ENCODE measurements around the gene PDXDC1. TPM values are rescaled to one million over a fixed set of nuclear protein-coding genes. Genes with fewer than 3 reads are reported as not detected.
"Not testable (repeated sequence)": the region's sequence is repeated elsewhere in the genome, so short reads cannot be mapped to it uniquely, and the experiment has no call there.

Gene PDXDC1
- total RNA-seq, 1 experiment from 2014 or later = 94.3 TPM

DNA sequence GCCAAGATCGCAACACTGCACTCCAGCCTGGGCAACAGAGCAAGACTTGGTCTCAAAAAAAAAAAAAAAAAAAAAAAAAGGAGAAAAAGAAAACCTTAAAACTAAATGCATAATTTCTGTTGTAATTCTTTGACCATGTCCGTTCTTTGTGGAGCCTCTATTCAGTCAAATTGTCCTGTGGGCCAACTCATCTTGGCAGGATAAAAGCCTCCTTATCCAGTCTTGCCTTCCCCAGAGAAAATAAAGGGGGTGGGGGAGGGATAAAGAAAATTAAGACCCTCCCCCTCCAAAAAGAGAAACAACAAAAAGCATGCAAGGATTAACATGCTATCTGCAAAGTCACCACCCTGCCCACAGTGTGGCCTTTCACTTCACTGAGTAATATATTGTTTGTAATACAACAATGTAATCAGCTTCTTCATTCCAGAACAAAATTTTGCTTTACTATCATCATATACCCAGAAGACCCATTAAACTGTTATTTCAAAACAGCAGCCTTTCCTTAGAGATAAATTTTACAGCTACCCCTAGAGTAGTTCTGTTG lies 124.6 kb downstream of the PDXDC1 start:
- H3K27me3 ChIP-seq (ENCODE audit: insufficient read depth, low read length); H3K27ac ChIP-seq (ENCODE audit: low read depth, low read length); RAD21 ChIA-PET (ENCODE audit: low non-redundant PET in 1 of 2, low total read pairs in 2 of 2, uncharacterized antibody in 2 of 2, unreplicated experiment in 2 of 2); H3K36me3 ChIP-seq (ENCODE audit: control insufficient read depth in 1 of 2, insufficient read depth in 2 of 2, low read length in 2 of 2); intact Hi-C loops (cut with micrococcal nuclease); CTCF ChIA-PET; H3K79me2 ChIP-seq (ENCODE audit: insufficient read depth, low read length); ATAC-seq; BruUV-seq (replicated peaks); H3K9me2 ChIP-seq (ENCODE audit: insufficient read depth); H3K4me2 ChIP-seq (ENCODE audit: low read length); DNase-seq (ENCODE audit: low read depth, low spot score); H2AFZ ChIP-seq (ENCODE audit: low read depth, low read length, poor library complexity, severe bottlenecking); H3K4me3 ChIP-seq (replicated peaks in 1 of 2; ENCODE audit: low read depth in 1 of 2, low read length in 2 of 2); H3K9me3 ChIP-seq (ENCODE audit: control insufficient read depth in 1 of 2, insufficient read depth in 1 of 2, low read depth in 1 of 2, low read length in 2 of 2); H3K4me1 ChIP-seq (ENCODE audit: control insufficient read depth in 1 of 2, insufficient read depth in 2 of 2, low read length in 2 of 2); POLR2A ChIA-PET; H4K20me1 ChIP-seq (ENCODE audit: insufficient read depth); H3K9ac ChIP-seq (ENCODE audit: low read length): not testable (repeated sequence)

DNA sequence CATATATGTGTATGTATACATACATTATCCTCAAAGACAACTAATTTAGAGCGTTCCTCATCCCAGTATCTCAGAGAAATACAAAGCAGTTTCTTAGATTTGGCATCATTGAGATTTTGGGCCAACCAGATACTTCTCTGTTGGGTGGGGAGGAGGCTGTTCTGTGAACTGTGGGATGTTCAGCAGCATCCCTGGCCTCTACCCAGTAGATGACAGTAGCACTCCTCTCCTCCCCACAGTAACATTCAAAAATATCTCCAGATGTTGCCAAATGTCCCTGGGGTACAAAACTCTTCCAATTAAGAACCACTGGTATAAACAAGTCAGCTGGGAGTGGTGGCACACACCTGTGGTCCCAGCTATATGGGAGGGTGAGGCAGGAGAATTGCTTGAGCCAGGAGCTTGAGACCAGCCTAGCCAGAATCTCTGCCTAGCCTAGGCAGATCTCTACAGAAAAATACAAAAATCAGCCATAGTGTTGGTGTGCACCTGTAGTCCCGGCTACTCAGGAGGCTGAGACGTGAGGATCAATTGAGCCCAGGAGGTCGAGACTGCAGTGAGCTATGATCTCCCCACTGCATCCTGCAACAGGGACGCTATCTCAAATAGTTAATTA lies 125.7 kb downstream of the PDXDC1 start:
- H3K27ac ChIP-seq (ENCODE audit: low read depth, low read length); ATAC-seq; H4K20me1 ChIP-seq (ENCODE audit: insufficient read depth); BruUV-seq (replicated peaks); intact Hi-C loops (cut with micrococcal nuclease); H3K36me3 ChIP-seq (ENCODE audit: control insufficient read depth in 1 of 2, insufficient read depth in 2 of 2, low read length in 2 of 2); DNase-seq (ENCODE audit: low read depth, low spot score); H3K4me1 ChIP-seq (ENCODE audit: control insufficient read depth in 1 of 2, insufficient read depth in 2 of 2, low read length in 2 of 2); H3K9me3 ChIP-seq (ENCODE audit: control insufficient read depth in 1 of 2, insufficient read depth in 1 of 2, low read depth in 1 of 2, low read length in 2 of 2); H3K9ac ChIP-seq (ENCODE audit: low read length); CTCF ChIA-PET; H3K9me2 ChIP-seq (ENCODE audit: insufficient read depth); H3K4me2 ChIP-seq (ENCODE audit: low read length); RAD21 ChIA-PET (ENCODE audit: low non-redundant PET in 1 of 2, low total read pairs in 2 of 2, uncharacterized antibody in 2 of 2, unreplicated experiment in 2 of 2); POLR2A ChIA-PET; H2AFZ ChIP-seq (ENCODE audit: low read depth, low read length, poor library complexity, severe bottlenecking); H3K79me2 ChIP-seq (ENCODE audit: insufficient read depth, low read length); H3K4me3 ChIP-seq (replicated peaks in 1 of 2; ENCODE audit: low read depth in 1 of 2, low read length in 2 of 2); H3K27me3 ChIP-seq (ENCODE audit: insufficient read depth, low read length): not testable (repeated sequence)

DNA sequence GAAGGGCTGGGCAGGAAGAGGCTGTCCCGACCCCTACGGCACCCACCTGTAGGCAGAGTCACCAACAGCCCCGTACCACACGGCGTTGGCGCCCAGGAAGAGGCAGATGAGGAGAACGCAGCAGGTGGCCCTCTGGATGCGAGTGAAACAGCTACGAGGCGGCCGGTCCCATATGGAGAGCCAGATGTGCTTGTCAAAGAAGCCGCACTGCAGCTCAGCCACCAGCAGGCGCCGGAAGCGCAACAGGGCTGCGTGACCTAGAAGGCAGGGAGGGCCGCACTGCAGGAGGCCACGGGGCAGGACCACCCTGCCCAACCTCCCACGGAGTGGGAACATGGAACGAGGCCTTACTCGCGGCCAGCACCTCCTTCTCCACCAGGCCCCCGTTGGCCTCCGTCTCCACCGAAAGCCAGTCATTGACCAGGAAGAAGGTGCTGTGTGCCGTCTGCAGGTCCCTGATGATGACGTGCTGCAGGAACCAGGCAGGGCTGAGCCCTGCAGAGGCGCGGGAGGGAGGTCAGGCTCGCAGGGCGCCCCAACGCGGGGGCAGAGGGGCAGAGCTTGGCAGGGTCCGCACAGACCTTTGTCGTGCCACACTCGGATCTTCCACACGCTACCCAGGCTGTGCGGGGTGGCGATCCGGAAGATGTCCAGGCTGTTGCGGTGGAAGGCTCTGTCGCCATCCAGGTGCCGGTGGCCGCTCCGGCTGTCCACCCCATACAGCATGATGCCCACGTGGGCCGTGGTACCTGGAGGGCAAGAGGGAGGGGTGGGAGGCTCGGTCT lies 153.0 kb downstream of the PDXDC1 start:
- CTCF ChIA-PET; RAD21 ChIA-PET (ENCODE audit: low non-redundant PET in 1 of 2, low total read pairs in 2 of 2, uncharacterized antibody in 2 of 2, unreplicated experiment in 2 of 2); H3K79me2 ChIP-seq (ENCODE audit: insufficient read depth, low read length); intact Hi-C loops (cut with micrococcal nuclease); H3K9ac ChIP-seq (ENCODE audit: low read length); H3K4me3 ChIP-seq (replicated peaks in 1 of 2; ENCODE audit: low read depth in 1 of 2, low read length in 2 of 2); H4K20me1 ChIP-seq (ENCODE audit: insufficient read depth); H3K36me3 ChIP-seq (ENCODE audit: control insufficient read depth in 1 of 2, insufficient read depth in 2 of 2, low read length in 2 of 2); H3K4me1 ChIP-seq (ENCODE audit: control insufficient read depth in 1 of 2, insufficient read depth in 2 of 2, low read length in 2 of 2); H3K4me2 ChIP-seq (ENCODE audit: low read length); H3K9me2 ChIP-seq (ENCODE audit: insufficient read depth); H3K27me3 ChIP-seq (ENCODE audit: insufficient read depth, low read length); ATAC-seq; H3K27ac ChIP-seq (ENCODE audit: low read depth, low read length); H3K9me3 ChIP-seq (ENCODE audit: control insufficient read depth in 1 of 2, insufficient read depth in 1 of 2, low read depth in 1 of 2, low read length in 2 of 2); POLR2A ChIA-PET; BruUV-seq (replicated peaks); DNase-seq (ENCODE audit: low read depth, low spot score); H2AFZ ChIP-seq (ENCODE audit: low read depth, low read length, poor library complexity, severe bottlenecking): not testable (repeated sequence)

DNA sequence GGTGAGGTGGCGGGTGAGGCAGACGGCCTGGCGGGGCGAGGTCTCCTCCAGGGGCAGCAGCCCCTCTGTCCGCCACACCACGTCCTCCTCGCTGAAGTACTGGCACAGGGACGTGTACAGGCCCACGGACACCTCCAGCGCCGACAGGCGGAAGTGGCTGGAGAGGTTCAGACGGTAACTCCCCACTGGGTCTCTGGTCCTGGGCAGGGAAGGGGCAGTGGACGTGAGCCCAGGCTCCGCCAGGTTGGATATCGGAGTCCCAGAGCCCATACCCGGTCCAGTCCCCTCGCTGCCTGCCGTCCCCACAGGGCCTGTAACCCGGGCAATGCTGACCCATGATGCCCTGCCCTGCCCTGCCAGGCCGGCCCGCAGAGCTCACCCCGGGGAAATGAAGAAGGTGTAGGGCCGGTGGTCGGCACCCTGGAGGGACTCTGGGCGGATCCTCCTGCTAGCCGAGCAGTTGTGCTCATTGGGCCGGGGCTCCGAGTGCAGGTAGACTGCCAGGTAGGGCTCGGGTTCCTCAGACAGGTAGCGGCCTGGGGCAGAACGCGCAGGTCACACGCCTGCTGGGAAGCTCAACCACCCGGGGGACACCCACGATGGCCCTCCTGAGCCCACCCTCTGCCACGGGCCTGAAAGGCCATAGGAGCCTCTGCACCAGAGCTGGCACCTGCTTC lies 155.6 kb downstream of the PDXDC1 start:
- intact Hi-C loops (cut with micrococcal nuclease); CTCF ChIA-PET; POLR2A ChIA-PET: not testable (repeated sequence)

More for the DNA sequence above, 155.6 kb downstream of the PDXDC1 start:
- H3K27me3 ChIP-seq (ENCODE audit: insufficient read depth, low read length); DNase-seq (ENCODE audit: low read depth, low spot score); H3K36me3 ChIP-seq (ENCODE audit: control insufficient read depth in 1 of 2, insufficient read depth in 2 of 2, low read length in 2 of 2); H3K4me3 ChIP-seq (replicated peaks in 1 of 2; ENCODE audit: low read depth in 1 of 2, low read length in 2 of 2); H4K20me1 ChIP-seq (ENCODE audit: insufficient read depth); H3K9me2 ChIP-seq (ENCODE audit: insufficient read depth); ATAC-seq; H3K79me2 ChIP-seq (ENCODE audit: insufficient read depth, low read length); H3K4me1 ChIP-seq (ENCODE audit: control insufficient read depth in 1 of 2, insufficient read depth in 2 of 2, low read length in 2 of 2); H2AFZ ChIP-seq (ENCODE audit: low read depth, low read length, poor library complexity, severe bottlenecking); RAD21 ChIA-PET (ENCODE audit: low non-redundant PET in 1 of 2, low total read pairs in 2 of 2, uncharacterized antibody in 2 of 2, unreplicated experiment in 2 of 2); H3K27ac ChIP-seq (ENCODE audit: low read depth, low read length); H3K4me2 ChIP-seq (ENCODE audit: low read length); H3K9me3 ChIP-seq (ENCODE audit: control insufficient read depth in 1 of 2, insufficient read depth in 1 of 2, low read depth in 1 of 2, low read length in 2 of 2); BruUV-seq (replicated peaks); H3K9ac ChIP-seq (ENCODE audit: low read length): not testable (repeated sequence)
